HG02852 (cell line): ENCODE measurements around the gene RPTOR.
A peak's percentile ranks its signal among the peaks of the same experiment; 100 is the strongest.

Experiments used
- ATAC-seq: cut with Tn5 transposase; IDR thresholded peaks from one replicate; pipeline ENCODE4 v1.9.1; 2021; ENCODE audit warnings: mild to moderate bottlenecking, moderate library complexity; ENCODE audit not compliant: unreplicated experiment

Gene RPTOR

DNA sequence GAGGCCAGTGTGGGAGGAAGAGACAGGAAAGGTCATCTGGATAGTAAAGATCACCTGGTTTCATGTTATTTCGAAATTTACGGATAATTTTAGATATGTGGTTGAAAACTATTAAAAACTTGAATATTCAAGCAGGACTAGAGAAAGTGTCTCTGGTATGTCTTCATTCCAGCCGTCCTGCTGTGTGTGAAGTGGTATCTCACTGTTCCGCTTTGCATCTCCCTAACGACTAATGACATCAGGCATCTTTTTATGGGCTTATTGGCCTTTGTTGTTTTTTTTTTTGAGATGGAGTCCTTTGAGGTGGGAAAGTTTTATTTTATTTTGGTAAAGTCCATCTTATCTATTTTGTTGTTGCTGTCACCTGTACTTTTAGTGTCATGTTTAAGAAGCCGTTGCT lies 232.6 kb downstream of the RPTOR start:
- ATAC-seq = no peak

DNA sequence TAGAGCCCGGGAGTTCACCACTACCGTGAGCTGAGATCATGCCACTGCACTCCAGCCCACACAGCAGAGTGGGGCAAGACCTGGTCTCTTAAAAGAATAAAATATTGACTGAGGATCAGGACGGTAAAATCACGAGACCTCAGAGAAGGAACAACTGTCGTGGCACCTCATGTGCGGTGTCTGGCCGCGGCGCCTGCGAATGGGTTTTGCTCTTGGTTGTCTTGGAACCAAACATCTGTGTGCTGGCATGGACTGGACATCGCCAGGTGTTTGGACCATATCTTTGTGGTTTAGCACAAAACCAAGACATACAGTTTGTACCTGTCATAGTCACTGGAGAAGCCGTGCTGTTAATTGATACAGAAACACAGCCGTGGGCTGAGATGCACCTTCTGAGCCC lies 234.1 kb downstream of the RPTOR start:
- ATAC-seq = no peak

DNA sequence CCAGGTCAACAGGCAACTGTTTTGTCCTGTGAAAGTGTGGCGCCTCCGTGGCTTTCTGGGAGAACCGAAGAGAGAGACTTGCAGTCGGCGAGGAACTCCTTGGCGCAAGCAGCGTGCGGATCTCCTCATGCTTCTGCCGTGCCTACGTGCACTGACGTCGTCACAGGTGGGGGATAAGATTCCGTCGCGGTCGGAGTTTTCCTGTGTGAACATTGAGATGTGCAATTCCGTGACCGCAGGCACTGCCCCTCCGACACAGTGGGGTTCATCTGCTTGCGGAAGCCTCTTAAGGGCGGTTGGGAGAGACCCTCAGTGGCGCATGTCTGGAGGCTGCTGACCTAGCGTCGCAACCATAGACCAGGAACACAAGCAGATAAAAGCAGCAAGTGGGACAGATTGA lies 234.7 kb downstream of the RPTOR start:
- no peak for ATAC-seq

DNA sequence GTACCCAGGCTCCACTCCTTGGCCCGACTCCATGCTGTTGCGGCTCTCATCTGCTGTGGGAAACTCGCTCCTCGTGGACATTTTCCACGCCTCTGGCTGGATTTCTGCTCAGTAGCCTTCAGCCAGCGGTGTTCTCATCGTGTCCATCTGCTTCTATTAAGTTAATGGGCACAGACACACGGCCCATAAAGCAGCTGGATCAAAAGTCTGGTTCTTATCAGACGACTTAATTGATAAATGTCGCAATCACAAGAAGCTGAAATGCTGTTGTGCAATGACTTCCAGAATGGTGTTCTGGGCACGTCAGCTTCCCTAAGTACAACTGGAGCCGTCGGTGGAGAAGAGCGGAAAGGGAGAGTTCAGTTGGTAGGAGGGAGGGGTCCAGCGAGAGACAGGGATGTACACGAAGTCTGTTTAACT lies 235.3 kb downstream of the RPTOR start:
- no peak for ATAC-seq

DNA sequence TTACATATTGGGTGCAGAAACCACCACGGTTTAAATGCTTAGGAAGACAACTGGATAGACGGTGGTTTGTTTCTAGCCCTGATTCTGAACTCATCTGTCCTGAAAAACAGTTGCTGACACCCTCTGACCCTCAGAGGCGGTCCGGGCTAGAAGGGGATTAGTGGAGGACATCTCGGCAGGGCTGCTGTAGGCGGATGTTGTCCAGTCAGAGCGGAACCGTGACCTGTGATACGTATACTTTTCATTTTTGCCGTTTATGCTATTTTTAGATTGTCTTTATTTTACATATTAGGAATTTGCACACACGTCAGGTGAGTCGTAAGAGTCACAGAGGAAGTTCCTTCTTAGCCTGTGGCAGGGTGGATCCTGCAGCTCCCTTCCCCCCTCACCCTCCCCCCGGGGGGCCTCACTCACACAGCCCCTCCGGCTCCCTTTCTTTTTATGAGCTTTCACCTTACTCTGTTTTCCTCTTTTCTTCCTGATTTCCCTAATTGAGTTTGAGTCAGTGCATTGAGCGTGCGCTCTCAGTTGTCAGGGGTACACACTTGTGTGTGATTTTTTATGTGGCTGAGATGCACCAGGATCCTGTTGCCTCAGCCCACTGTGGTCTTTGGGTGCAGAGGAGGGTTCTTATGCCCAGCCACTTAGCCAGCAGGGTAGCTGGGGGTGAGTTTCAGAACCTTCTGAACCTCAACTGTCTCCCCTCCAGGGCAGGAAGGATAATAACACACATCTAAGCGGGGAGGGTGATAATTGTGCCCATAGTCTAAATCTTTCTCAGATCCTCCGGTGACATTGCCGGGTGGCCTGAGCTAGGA lies 236.0 kb downstream of the RPTOR start:
- ATAC-seq = peak; percentile 70

DNA sequence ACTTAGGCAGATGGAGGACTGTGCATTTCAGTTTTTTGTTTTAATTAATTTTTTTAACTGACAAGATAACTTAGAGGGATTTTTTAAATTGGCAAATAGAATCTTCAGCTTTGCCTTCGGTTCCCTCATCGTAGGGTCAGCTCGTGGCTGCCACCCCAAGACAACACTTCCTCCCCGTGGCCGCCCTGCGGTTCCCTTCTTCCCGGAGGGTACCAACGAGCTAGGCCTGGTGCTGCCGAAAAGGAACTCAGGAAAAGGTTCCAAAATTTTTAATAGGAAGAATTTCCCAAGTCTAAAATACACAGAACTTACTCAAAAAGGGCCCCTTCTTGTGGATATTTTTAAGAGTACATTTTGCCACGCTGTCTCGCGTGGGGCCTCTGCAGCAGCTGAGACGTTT lies 236.6 kb downstream of the RPTOR start:
- no peak for ATAC-seq

DNA sequence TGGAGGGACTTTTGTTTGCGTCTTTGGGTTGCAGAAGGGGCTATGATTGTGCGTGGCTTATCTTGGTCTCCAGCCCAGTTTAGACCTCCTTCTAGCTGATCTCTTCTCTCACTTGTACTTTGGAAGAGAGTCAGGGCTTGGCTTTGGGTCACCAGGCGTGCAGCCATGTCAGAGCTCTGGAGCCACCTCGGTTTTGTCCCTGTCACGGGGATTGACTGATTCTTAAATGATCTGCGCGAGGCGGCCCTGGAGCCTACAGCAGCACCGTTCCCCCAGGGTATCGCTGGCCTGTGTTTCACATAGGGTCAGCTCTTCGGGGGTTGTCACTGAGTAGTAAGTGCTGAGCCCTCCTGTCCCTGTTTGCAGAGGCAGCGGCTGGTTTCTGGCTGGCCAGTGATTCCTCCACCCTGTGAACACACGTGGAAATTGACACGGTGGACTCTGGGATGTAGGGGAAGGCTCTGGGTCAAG lies 237.2 kb downstream of the RPTOR start:
- no peak for ATAC-seq

DNA sequence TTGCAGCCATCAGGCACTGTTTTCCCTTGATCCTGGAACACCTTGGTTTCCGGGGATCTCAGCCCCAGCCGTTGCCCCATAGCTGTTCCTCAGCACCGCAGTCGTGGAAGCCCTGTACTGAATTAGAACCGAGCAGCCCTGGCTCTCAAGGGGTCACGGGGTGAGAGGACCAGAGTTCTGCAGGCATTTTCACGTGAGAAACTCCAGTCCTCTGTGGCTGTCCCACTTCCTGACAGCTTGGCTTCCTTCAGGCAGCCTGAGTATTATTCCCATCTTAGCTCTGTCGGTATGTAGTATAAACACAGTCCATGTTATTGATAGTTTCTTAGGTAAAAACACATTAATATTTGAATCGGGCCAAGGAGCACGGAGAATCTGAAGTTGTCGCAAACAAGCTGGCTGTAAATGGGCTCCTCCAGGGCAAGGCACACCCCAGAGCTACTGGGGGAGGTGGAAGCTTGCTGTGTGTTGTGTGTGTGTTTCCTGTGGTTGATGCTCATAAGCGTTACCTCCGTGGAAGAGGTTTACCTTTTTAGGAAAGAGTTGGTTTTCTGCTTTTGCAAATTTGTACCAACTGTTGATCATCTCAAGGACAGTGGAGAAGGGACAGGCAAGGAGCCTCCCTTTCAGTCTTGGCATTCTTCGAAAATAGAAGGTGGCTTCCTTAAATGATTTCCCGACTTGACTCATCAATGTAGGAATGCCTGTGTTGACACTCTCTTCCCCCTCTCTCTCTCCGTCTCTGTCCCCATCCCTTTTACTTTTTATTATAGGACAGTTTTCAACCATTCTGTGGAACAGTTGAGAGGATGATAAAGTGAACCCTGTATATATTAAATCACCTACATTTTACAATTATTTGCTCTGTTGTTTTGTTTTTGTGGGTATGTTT lies 238.1 kb downstream of the RPTOR start:
- no peak for ATAC-seq

DNA sequence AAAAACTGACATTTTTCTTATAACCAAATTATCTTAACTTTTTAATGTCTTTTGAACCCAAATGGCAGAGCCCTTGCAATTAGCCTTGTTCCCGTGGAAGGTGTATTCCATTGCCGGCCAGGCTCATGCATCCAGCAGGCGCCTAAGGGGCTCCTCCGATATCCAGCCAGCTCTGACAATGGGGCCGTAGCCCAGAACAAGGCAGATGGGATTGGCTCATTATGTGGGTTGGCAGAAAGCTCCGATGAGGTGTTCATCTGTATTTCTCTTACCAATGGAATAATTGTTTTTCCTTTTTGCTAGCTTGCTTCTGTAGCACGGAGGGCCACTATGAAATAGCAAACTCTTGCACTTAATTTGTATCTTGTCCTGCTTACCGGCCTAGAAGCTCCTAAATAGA lies 238.8 kb downstream of the RPTOR start:
- ATAC-seq = no peak

DNA sequence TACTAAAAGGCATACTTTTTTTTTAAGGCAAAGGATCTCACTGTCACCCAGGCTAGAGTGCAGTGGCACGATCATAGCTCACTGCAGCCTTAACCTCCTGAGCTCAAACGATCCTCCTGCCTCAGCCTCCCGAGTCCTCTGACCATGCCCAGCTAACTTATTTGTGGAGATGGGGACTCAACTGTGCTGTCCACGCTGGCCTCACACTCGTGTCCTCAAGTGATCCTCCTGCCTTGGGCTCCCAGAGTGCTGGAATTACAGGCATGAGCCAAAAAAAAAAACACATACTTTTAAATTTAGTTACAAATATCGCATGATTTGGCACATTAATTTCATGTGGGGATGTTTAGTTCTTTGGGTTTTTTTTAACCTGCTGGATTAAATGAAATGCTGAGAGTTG lies 239.3 kb downstream of the RPTOR start:
- ATAC-seq = no peak

DNA sequence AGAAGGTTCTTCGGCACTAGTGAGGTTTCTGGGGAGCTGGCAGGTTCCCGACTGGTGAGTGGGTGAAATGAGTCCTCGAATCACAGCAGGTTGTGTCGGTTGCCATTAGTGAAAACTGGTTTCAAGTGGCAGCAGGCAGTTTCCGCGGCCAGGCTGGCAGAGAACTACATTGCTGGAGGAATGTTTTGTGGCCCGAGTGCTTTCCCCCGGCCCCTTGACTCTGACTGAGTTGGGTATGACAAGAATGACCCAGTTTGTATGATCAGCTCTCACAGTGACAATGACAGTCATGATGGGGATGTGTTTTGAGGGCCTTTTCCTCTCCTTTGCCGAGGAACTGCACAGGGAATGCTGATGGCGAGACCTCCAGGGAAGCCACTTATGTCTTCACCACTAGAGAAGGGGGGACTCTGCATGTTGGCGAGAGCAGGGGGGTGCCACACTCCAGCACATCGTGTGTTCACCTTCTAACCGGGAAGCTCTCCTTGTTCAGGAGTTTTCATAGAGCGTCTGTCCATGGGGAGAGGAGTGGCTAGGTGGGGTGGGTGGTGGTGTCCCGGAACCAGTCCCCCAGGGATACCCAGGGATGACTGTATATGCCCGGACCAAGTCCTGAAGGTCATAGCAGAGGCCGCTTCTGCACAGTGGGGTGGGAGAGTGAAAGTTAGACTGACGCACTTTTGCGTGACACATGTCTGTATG lies 241.0 kb downstream of the RPTOR start:
- ATAC-seq = no peak

DNA sequence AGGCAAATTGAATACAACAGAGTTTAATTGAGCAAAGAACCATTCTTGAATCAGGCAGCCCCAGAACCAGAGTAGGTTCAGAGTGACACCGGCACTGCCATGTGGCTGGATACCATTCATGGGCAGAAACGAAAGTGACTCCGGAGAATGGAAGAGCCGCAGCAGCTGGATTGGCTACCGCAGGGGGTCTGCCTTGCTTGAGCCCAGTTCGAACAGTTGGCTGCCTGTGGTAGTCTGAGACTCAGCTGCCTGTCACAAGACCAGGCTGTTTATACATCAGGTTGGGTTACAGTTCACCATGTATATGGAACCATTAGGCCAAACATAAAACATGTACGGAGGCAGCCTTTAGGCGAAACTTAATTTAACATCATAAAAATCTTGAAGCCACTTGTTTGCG lies 241.8 kb downstream of the RPTOR start:
- ATAC-seq = no peak

DNA sequence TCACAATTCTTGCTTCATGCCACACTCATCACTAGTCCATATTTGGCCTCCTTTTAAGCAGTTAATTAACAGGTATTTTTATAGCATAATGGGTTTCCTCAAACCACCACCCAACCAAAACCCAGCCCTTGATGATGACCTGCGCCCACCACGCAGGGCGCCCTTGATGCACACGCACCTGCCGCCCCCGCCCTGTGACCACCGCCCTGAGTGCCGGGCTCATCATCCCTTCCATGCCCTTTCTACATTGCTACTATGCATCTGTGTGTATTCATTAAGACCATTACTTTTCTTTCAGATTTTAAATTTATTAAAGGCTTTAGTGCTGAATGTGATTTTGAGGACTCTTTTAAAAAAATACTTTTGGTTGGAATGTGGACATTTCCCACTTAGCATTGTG lies 242.2 kb downstream of the RPTOR start:
- no peak for ATAC-seq

DNA sequence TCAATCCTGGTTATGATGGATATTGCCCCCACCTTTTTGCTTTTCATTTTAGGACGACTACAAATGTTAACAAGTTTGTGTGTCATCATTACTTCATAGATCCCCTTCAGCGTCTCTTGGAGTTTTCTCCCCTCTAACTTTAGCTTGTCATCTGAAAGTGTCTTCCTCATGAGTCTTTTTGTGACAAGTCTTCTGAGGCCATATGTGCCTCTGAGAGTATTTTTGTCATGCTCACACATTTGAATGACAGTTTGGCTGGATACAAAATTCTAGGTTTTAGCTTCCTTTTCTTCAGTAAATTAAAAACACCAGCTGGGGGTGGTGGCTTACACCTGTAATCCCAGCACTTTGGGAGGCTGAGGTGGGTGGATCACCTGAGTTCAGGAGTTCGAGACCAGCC lies 243.2 kb downstream of the RPTOR start:
- ATAC-seq = no peak

DNA sequence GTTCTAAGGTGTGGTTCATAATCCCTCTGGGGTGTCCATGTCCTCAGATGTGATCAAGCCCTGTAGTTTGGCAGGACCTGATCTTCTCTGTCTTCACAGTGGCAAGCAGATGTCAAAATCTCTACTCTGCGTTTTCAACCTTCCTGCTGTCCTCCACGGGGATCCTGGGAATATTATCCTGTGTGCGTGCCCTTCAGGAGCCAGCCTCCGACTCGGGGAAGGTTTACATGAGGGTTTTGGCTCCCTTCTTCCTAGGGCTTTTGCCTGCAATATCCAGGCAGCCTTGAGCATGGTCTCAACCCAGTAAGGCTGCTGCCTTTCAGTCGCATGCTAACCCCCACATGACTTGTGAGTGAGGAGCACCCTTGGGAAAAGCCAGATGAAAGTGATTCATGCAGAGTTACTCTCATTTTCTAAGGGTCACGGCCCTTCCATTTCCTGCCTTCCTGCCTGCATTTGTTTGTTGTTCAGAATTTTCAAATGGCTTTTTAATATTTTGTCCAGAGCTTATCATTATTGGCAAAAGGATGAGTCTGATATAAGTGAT lies 244.8 kb downstream of the RPTOR start:
- no peak for ATAC-seq

DNA sequence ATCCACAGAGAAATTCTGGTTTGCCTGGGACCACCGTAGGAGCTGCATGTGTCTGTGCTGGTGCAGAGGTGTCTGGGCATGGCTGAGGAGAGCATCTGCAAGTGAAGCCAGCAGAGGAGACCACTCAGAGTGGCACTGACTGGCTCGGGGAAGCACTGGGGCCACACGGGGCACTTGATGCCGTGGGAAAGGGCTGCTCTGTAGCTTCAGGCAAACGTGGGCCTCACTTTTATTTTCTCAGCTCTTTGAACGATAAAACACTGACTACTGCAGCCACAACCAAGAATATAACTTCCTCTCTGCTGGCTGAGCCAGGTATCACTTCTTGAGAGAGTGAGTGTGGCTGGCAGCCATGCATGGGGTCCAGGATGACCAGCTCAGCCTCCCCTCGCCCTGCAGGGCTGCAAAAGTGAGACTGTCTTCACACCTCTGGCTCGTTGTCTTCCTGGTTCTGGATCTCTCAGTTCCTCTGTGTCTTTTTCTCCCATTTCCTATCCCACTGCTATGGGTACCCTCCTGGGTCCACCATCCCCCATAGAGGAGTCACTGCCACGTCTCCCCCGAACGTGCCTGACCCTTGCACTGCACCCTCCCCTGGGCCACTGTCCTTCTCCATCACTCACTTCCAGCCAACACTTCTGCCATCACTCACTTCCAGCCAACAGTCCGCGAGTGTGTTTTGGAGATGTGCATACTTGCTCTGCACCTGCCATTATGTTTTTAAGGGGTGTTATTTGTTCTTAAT lies 245.6 kb downstream of the RPTOR start:
- peak; percentile 62 for ATAC-seq

DNA sequence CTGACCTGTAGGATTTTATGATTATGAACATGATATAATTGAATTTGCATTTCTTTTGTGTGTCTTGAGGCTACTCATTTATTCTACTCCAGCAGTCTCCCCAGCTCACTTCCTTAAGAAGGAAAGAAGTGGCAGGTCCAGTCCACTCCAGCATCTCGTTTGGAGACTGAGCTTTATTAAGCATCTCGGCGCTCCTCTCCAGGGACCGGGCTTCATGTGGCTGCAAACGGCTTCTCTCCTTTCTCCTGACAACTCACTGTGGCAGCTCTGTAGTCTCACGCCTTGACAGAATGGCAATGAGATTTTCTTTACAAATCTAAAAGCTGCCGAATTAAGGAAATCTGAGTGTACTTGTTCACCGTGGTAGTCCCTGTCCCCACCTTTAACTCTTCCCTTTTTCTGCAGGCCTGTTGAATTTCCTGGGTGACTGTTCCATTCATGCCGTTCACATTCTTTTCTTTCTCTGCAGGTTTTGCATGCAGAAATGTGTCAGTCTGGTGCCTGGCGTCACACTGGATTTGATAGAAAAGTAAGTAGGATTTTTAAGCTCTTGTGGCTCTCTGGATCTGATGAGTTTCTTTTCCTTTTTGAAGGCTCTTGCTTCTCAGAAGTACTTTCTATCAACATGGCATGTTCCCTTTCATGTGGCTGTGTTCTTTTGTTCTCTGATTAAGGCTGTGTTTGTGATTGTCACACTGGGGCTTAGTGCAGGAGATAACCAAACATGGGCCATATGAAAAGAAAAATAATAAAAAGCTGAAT lies 246.5 kb downstream of the RPTOR start:
- no peak for ATAC-seq

DNA sequence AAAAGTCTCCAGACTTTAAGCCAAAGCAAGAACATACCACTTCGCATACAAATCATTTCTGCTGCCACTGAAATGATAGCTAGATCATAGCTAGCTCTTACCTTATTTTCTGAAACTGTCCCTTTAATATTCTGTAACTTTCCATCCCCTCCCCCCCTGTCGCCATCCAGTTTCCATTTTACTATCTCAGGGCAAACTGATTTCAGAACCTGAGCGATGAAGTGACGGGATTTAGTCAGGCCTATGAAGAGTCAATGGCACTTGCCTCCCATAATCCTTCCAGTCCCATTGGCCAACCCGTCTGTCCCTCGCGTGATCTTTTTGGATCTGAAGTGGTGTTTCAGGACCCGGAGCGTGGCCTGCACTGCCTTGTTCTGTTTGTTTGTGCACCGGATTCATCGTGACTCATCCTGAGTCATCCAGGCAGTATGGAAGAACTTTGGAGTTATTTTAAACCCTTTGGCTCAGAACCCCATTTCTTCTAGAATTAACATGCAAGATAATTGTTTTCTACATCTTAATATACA lies 247.2 kb downstream of the RPTOR start:
- ATAC-seq = no peak

DNA sequence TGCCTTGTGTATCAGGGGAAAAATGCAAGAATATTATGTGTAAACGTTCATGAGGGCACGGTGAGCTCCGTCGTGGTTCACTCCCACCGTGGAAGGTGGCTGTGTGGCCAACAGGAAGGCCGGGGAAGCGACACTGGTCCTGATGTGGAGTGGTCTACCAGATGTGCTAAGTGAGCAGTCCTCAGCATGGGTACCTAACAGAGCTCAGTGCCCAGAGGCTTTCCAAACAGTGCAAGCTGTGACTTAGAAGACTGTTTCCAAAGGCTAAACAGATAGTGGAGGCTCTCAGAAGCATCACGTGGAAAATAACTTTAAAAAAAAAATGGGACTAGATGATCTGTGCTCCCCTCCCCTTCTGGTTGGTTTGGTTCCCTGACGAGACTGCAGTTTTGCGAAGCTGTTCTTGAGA lies 247.7 kb downstream of the RPTOR start:
- ATAC-seq = no peak
